Measurements from ENCODE around the gene WDR20.
A peak's percentile ranks its signal among the peaks of the same experiment; 100 is the strongest.
"Not testable (repeated sequence)": the region's sequence is repeated elsewhere in the genome, so short reads cannot be mapped to it uniquely, and the experiment has no call there.

WDR20 gene

GRCh38 chr14:102139286-102140026, at the start of gene WDR20:
TSS of gene WDR20 (plus strand) at chr14:102139897. CDS start at chr14:102139924, 27 bp downstream.
- peak; percentile 92 for DNase-seq

GRCh38 chr14:102090713-102091112, 49.0 kb upstream of the WDR20 start:
- DNase-seq: no peak

GRCh38 chr14:102092806-102093205, 46.9 kb upstream of the WDR20 start:
- DNase-seq: no peak

GRCh38 chr14:102094101-102094500, 45.6 kb upstream of the WDR20 start:
- DNase-seq: no peak

GRCh38 chr14:102095231-102095870, 44.3 kb upstream of the WDR20 start:
- DNase-seq: no peak

- DNase-seq: no peak
These were observed 43.7 kb upstream of the WDR20 start for GRCh38 chr14:102095871-102096568.

GRCh38 chr14:102096569-102097188, 43.0 kb upstream of the WDR20 start:
- DNase-seq: peak; percentile 43

GRCh38 chr14:102097441-102098135, 42.1 kb upstream of the WDR20 start:
- DNase-seq: no peak

- DNase-seq: no peak
These were observed 36.5 kb upstream of the WDR20 start for GRCh38 chr14:102103062-102103695.

GRCh38 chr14:102105369-102105768, 34.3 kb upstream of the WDR20 start:
- no peak for DNase-seq

- DNase-seq: not testable (repeated sequence)
These were observed 30.4 kb upstream of the WDR20 start for GRCh38 chr14:102109332-102109731.

- DNase-seq: no peak
These were observed 28.6 kb upstream of the WDR20 start for GRCh38 chr14:102111101-102111500.

- DNase-seq: no peak
These were observed 23.1 kb upstream of the WDR20 start for GRCh38 chr14:102116361-102117180.

- DNase-seq: no peak
These were observed 21.8 kb upstream of the WDR20 start for GRCh38 chr14:102117852-102118251.

GRCh38 chr14:102120888-102121287, 18.8 kb upstream of the WDR20 start:
- no peak for DNase-seq

GRCh38 chr14:102121567-102121966, 18.1 kb upstream of the WDR20 start:
- DNase-seq: no peak

- DNase-seq: no peak
These were observed 15.3 kb upstream of the WDR20 start for GRCh38 chr14:102124419-102124818.

GRCh38 chr14:102125546-102125945, 14.2 kb upstream of the WDR20 start:
- DNase-seq: no peak

- no peak for DNase-seq
These were observed 12.8 kb upstream of the WDR20 start for GRCh38 chr14:102126807-102127455.

- DNase-seq: no peak
These were observed 8.0 kb upstream of the WDR20 start for GRCh38 chr14:102131741-102132140.

- DNase-seq: not testable (repeated sequence)
These were observed 5.7 kb upstream of the WDR20 start for GRCh38 chr14:102134021-102134420.

All from NCI-H524 treated with DMSO at 0.1 percent for 48 hours (cell line).